IPS-18a (cell line): Measurements from ENCODE around the gene TMEM184B.

Experiments
- H3K27ac ChIP-seq: one replicate; pipeline ENCODE4 v1.5.1; 2013; ENCODE audit warnings: low read length
- H3K27me3 ChIP-seq: one replicate; pipeline ENCODE4 v1.6.1; 2013; ENCODE audit warnings: mild to moderate bottlenecking, low read length; ENCODE audit not compliant: control insufficient read depth, insufficient read depth
- H3K36me3 ChIP-seq: one replicate; pipeline ENCODE4 v1.6.1; 2013; ENCODE audit warnings: low read depth, low read length; ENCODE audit not compliant: control insufficient read depth
- H3K4me1 ChIP-seq: one replicate; pipeline ENCODE4 v1.6.1; 2013; ENCODE audit warnings: low read depth, low read length; ENCODE audit not compliant: control insufficient read depth
- H3K4me3 ChIP-seq: one replicate; pipeline ENCODE4 v1.5.1; 2013; ENCODE audit warnings: low read length
- H3K9ac ChIP-seq: one replicate; pipeline ENCODE4 v1.6.1; 2013; ENCODE audit warnings: mild to moderate bottlenecking, low read length, moderate library complexity
- H3K9me3 ChIP-seq: one replicate; pipeline ENCODE4 v1.6.1; 2013; ENCODE audit warnings: low read depth, low read length; ENCODE audit not compliant: control insufficient read depth

Gene TMEM184B

DNA sequence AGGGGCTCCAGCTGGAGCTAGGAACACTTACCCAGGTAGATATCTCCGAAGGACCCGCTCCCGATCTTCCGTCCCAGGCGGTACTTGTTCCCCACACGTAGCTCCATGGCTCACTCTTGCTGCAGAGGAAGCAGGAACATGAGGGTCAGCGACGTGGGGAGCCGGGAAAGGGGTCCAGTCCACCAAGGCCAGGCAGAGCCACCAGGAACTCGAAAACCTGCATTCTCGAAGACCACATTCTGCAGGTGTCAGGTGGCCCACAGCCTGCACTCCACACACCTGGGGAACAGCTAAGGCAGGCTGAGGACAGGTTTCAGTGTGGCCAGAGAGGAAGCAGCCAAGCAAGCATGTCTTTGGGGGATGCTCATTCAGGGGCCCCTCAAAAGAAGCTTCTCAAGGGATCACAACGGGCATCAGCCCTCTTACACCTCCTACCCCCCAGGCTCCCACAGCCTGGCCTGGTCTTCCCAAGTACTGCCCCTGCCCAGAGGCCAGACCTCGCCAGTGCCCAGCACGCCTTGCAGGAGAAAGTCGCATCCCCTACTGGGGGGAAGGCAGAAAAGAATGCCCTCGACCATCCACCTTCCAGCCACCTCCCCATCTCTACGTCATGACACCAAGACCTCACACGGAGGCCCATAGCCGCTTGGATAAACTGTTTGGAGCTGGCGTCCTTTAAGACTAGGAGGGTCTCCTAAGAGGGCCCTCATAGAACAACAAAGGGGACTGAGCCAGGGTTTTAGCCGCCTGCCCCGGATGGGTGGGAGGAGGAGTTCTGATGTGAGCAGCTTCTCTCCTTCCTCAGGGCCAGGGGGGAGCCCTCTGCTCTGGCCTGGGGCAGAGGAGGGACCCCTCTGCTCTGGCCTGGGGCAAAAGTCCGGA, 41.5 kb upstream of the TMEM184B start:
- Histone ChIP-seq H3K27ac (no peak overlapping the region), H3K4me1 (peaks cover 44% of the 10 kb centered on the region), H3K9ac (no peak overlapping the region), H3K9me3 (no peaks in the 10 kb centered on the region), H3K36me3 (peaks cover 40% of the 10 kb centered on the region), H3K4me3 (peak overlapping the region; percentile 92), H3K27me3 (no peaks in the 10 kb centered on the region)

DNA sequence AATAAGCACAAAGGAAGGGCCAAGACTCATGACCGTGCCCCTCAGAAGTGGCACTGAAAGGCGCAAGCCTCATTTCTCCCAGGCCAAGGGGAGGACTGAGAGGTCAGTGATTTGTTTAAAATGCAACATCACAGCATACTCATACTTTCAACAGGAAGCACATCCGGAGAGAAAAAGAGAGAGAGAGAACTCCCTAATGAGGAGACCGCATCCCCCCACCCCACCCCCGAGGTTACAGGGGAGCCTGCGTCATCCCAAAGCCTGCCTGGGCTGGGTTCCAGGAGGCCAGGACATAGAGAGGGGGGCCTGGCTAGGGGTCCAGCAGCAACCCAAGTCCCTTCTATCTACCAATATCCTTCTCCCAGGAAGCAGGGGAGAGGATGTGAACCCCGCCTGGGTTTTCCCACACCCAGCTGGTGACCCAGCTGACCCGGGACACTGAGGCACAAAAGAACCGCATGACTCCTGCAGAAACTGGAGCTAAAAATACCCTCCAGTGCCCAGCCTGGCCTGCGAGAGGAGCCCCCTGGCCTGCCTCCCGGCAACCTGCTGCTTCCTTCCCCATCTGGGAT, 40.7 kb upstream of the TMEM184B start:
- Histone ChIP-seq H3K4me1 (peaks cover 37% of the 10 kb centered on the region), H3K9ac (no peak overlapping the region), H3K27ac (no peak overlapping the region), H3K4me3 (no peak overlapping the region), H3K36me3 (peaks cover 47% of the 10 kb centered on the region), H3K27me3 (no peaks in the 10 kb centered on the region), H3K9me3 (no peaks in the 10 kb centered on the region)

DNA sequence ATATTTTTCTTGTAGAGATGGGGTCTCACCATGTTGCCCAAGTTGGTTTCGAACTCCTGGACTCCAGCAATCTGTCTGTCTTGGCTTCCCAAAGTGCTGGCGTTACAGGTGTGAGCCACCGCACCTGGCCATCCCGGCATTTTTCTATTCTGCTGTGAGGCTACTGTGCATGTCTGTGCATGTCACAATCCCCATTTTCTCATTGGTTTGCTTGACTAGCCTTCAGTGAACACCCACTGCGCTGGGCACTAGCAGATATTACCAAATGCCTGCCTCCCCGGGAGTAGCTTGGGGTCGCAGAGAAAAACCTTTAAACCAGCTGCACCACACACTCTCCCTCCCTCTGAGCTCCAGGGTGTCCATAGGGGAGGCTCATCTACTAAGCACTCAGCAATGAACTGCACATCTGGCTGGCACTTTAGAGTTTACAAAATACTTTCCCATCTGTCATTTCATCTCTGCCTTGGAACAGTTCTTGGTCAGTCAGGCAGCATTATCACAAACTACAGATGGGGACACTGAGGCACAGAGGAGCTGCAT, 39.5 kb upstream of the TMEM184B start:
- Histone ChIP-seq H3K4me3 (no peak overlapping the region), H3K9me3 (no peaks in the 10 kb centered on the region), H3K9ac (no peak overlapping the region), H3K27me3 (no peaks in the 10 kb centered on the region), H3K36me3 (peaks cover 56% of the 10 kb centered on the region), H3K27ac (no peak overlapping the region), H3K4me1 (peaks cover 28% of the 10 kb centered on the region)

DNA sequence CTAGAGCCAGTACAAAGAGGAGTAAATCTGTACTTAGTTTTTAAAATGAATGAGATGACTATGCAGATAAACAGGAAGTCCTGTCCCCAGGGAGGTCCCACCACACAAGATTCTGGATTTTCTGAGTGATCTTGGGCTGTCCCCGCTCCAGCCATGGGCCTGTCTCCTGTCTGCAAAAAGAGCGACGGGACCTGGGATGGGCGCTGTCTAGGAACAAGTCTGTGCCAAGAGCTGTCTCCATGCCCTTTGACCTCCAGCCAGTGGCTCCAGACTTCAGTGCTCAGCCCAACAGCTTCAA, 38.5 kb upstream of the TMEM184B start:
- Histone ChIP-seq H3K4me3 (no peak overlapping the region), H3K27me3 (no peaks in the 10 kb centered on the region), H3K36me3 (peaks cover 56% of the 10 kb centered on the region), H3K27ac (no peak overlapping the region), H3K9me3 (no peaks in the 10 kb centered on the region), H3K9ac (no peak overlapping the region), H3K4me1 (peaks cover 28% of the 10 kb centered on the region)

DNA sequence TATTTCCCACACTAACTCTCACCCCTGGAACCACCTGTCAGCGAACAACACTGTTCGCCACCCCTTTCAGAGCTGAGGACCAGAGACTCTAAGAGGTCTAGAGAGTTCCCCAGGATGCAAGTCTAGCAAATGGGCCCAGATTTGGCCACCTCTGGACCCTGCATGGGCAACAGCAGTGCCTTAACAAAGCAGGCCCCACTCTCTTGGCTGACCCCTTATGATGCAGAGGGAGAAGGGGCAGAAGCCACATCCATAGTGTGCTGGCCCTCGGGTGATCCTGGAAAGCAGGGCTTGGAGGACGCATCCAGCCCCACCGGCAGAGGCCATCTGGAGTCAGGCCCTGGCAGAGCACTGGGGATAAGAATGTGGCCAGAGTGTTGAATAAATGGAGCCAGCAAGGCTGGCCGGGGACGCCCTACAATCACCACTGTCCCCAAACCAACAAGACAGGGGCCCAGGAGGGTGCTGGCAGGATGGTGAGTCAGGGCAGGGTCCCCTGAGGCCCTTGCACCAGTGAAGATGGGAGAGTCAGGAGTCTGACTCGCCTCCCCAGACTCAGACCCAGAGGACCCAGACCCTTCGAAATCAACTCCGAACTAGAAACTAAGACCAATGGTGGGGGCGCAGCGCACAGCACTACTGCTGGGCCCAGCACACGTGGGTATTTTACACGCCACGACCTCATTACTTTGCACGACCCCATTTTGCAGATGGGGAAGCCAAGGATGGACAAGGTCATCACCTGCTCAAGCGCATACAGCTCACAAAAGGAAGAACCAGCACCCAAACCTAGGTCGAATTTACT, 37.9 kb upstream of the TMEM184B start:
- H3K4me3 ChIP-seq, result no peak overlapping the region
- H3K9ac ChIP-seq, result no peak overlapping the region
- no peak overlapping the region for H3K27ac ChIP-seq
- peaks cover 56% of the 10 kb centered on the region for H3K36me3 ChIP-seq
- H3K4me1 ChIP-seq, result peaks cover 31% of the 10 kb centered on the region
- no peaks in the 10 kb centered on the region for H3K27me3 ChIP-seq
- H3K9me3 ChIP-seq, result no peaks in the 10 kb centered on the region

DNA sequence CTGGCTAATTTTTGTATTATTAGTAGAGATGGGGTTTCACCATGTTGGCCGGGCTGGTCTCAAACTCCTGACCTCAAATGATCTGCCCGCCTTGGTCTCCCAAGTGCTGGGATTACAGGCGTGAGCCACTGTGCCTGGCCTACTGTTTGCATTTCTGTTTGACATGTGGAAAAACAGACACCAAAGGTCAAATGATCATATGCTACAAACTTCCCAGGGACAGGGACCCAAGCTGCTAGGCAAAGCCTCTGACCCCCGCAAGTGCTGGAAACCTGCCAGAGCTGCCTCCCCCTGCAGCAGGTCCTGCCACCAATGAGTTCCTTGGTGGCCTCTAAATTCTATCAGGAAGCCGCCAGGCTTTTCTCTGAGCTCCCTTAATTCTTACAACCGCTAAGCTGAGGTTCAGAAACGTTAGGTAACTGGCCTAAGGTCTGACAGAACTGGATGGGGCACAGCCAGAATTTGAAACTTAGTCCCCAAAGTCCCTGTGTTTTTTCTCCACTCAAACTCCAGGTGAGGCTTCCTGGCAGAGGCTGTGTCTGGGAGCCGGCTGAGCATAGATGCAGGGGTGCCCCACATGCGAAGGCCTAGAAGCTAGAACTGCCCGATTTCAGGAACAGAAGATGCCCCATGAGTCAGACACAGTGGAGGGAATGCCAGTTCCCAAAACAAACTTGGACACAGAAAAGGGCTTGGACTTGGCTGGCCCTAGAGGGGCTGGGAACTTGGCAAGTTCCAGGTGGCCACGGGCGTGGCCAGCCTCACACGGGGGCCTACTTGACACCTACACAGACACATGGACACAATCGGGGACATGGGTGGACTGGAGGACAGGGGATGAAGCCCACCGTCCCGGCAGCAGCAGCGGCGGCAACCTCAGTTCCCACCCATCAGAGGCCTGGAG, 37.1 kb upstream of the TMEM184B start:
- Histone ChIP-seq H3K9me3 (no peaks in the 10 kb centered on the region), H3K36me3 (peaks cover 56% of the 10 kb centered on the region), H3K4me1 (peaks cover 28% of the 10 kb centered on the region), H3K27ac (no peak overlapping the region), H3K4me3 (no peak overlapping the region), H3K27me3 (no peaks in the 10 kb centered on the region), H3K9ac (no peak overlapping the region)

DNA sequence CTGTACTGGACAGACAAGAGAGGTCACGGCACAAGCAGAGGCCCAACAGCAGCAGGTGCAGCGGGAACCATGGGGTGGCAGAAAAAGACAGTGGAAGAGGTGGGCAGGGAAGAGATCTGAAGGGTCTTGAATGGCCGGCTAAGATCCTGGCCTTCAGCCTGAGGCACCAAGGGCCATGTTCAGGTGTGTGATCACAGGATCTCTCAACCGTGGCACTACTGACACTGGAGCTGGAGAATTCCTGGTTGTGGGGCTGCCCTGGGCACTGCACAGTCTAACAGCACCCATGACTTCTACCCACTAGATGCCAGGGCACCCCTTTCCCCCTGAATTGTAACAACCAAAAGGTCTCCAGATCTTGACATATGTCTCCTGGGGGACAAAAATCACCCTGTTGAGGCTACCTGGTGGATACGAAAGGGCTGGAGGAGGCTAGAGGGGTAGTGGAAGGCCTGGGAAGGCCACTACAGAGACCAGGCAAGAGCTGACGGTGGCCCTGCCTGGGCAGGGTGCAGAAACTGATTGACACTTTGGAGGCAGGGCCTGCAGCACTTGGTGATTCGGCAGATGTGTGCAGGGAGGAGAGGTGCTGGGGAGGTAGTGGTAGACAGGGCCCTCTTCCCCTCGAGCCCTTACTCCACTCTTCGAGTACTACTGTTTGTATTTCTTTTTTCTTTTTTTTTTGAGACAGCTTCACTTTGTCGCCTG, 36.1 kb upstream of the TMEM184B start:
- Histone ChIP-seq H3K4me1 (peaks cover 20% of the 10 kb centered on the region), H3K9ac (no peak overlapping the region), H3K36me3 (peaks cover 65% of the 10 kb centered on the region), H3K4me3 (no peak overlapping the region), H3K27me3 (no peaks in the 10 kb centered on the region), H3K9me3 (no peaks in the 10 kb centered on the region), H3K27ac (no peak overlapping the region)

DNA sequence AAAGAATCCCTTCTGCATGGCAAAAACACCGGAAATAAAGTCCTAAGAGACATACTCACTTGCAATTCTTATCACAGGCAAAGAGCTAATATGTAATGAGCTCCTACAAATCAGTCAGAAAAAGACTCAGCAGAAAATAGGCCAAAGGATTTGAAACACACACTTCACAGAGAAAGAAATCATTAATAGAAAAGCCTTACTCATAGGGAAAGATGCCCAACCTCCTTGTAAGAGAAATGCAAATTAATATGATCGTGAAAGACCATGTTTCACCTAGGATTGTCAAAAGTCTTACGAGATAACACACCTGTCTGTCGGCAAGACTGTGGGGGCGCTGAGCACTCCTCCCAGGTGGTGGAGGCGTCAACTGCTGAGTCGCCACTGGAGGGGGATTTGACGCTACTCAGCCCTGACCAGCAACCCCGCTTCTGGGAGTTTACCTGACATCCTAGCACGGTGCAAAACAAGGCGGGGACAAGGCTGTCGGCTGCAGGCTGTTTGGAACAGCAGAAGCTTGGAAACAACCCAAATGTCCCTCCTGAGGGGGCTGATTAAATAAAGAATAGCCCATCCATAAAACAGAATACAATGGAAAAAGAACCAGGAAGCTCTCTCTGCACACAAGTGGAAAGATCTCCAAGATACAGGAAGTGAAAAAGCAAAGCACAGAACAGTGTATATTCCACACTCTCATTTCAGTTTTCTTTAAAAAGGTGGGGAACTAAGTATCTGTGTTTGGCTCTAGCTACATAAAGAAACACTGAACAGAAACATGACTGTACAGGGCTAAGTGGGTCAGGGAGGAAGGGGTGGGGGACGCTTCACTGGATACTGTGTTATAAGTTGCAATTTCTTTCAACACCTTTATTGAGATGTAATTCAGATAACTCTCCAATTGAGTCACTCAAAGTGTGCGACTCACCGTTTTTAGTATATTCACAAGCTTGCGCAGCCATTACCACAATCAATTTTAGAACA, 33.0 kb upstream of the TMEM184B start:
- no peak overlapping the region for H3K4me3 ChIP-seq
- peaks cover 62% of the 10 kb centered on the region for H3K36me3 ChIP-seq
- H3K9me3 ChIP-seq, result no peaks in the 10 kb centered on the region
- H3K4me1 ChIP-seq, result peaks cover 11% of the 10 kb centered on the region
- H3K27ac ChIP-seq, result no peak overlapping the region
- no peak overlapping the region for H3K9ac ChIP-seq
- no peaks in the 10 kb centered on the region for H3K27me3 ChIP-seq

DNA sequence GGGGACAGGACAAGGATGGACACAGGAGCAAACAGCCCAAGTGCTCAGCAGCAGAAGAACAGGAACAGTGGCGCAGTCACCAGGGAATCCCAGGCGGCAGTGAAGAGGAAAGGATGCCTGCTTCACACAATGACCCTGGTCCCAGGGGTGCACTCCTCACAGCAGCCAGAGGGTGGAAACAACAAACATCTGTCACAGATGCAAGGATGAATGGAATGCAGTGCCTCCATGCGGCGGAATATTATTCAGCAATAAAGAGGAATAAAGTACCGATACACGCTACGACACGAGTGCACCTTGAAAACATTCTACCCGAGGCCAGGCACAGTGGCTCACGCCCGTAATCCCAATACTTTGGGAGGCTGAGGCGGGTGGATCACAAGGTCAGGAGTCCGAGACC, 31.7 kb upstream of the TMEM184B start:
- H3K27me3 ChIP-seq, result no peaks in the 10 kb centered on the region
- H3K9me3 ChIP-seq, result no peaks in the 10 kb centered on the region
- H3K27ac ChIP-seq, result no peak overlapping the region
- H3K9ac ChIP-seq, result no peak overlapping the region
- peaks cover 62% of the 10 kb centered on the region for H3K36me3 ChIP-seq
- no peak overlapping the region for H3K4me3 ChIP-seq
- peaks cover 11% of the 10 kb centered on the region for H3K4me1 ChIP-seq

DNA sequence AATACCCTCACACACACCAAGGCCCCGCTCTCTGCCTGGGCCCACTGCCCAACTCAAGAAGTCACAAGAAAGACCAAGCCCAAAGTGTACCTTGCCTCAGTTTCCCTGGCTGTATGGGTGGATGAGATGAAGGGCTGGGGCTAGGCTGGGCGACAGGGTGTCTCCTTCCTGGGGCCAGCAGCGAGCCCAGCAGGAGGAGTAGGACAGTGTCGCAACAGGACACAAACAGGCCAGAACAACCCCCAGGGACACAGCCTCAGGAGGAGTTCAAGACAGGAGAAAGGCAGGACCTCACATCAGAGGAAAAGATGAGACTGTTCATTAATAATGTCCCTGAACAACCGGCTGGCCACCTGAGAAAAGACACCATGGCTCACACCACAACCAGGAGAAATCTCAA, 31.2 kb upstream of the TMEM184B start:
- H3K9me3 ChIP-seq, result no peaks in the 10 kb centered on the region
- no peak overlapping the region for H3K4me3 ChIP-seq
- no peak overlapping the region for H3K9ac ChIP-seq
- H3K27ac ChIP-seq, result no peak overlapping the region
- H3K36me3 ChIP-seq, result peaks cover 64% of the 10 kb centered on the region
- H3K4me1 ChIP-seq, result peaks cover 11% of the 10 kb centered on the region
- no peaks in the 10 kb centered on the region for H3K27me3 ChIP-seq
